Mesothelial cell of epicardium (in vitro differentiated cells): Measurements from ENCODE around the gene KRT14. TPM values are rescaled to one million over a fixed set of nuclear protein-coding genes. Genes with fewer than 3 reads are reported as not detected.

Experiments used
- DNase-seq, 2 experiments: peaks; one replicate each; pipeline ENCODE4 v3.0.0; 2021; ENCODE audit warnings: low spot score in 2 of 2; ENCODE audit not compliant: unreplicated experiment in 2 of 2
- H3K27ac Mint-ChIP-seq: 2 replicates; pipeline ENCODE4 v1.8.0; 2021; ENCODE audit warnings: mixed read lengths
- H3K27me3 Mint-ChIP-seq: 2 replicates; pipeline ENCODE4 v1.8.0; 2021; ENCODE audit warnings: low read depth, mixed read lengths
- H3K36me3 Mint-ChIP-seq: 2 replicates; pipeline ENCODE4 v1.8.0; 2021; ENCODE audit warnings: mixed read lengths
- H3K4me1 Mint-ChIP-seq: 2 replicates; pipeline ENCODE4 v1.8.0; 2021; ENCODE audit warnings: mixed read lengths
- H3K4me3 Mint-ChIP-seq: 2 replicates; pipeline ENCODE4 v1.8.0; 2021; ENCODE audit warnings: mild to moderate bottlenecking, moderate library complexity, mixed read lengths
- H3K9me3 Mint-ChIP-seq: 2 replicates; pipeline ENCODE4 v1.8.0; 2021; ENCODE audit warnings: mixed read lengths
- CTCF ChIP-seq: fragments of 200-600 bp; sonication (generic); IDR thresholded peaks from one replicate; pipeline ENCODE4 v1.5.0; 2021; ENCODE audit warnings: antibody characterized with exemption; ENCODE audit not compliant: unreplicated experiment
- total RNA-seq: library from RNA; stranded (reverse); gene quantifications from 3 replicates; pipeline ENCODE4 v1.2.1, GENCODE V29; 2021

KRT14 gene
- total RNA-seq, 1 donor from 2014 or later: not detected

- H3K27ac Mint-ChIP-seq: peak overlapping the region; percentile 70
- no peaks in the 10 kb centered on the region for H3K27me3 Mint-ChIP-seq
- peaks cover 57% of the 10 kb centered on the region for H3K4me1 Mint-ChIP-seq
- no peak for DNase-seq
- H3K36me3 Mint-ChIP-seq: no peaks in the 10 kb centered on the region
- no peak overlapping the region for H3K4me3 Mint-ChIP-seq
- no peak for TF ChIP-seq CTCF
- no peaks in the 10 kb centered on the region for H3K9me3 Mint-ChIP-seq
These were observed 47.6 kb downstream of the KRT14 start for GRCh38 chr17:41539071-41539492.

GRCh38 chr17:41538565-41538991, 48.1 kb downstream of the KRT14 start:
- Mint-ChIP-seq H3K27ac (peak overlapping the region; percentile 70), H3K4me1 (peaks cover 57% of the 10 kb centered on the region), H3K36me3 (no peaks in the 10 kb centered on the region), H3K9me3 (no peaks in the 10 kb centered on the region), H3K27me3 (no peaks in the 10 kb centered on the region), H3K4me3 (no peak overlapping the region)
- no peak for DNase-seq
- TF ChIP-seq CTCF: no peak

GRCh38 chr17:41537990-41538389, 48.7 kb downstream of the KRT14 start:
- Mint-ChIP-seq H3K4me1 (peaks cover 60% of the 10 kb centered on the region), H3K36me3 (no peaks in the 10 kb centered on the region), H3K9me3 (no peaks in the 10 kb centered on the region), H3K4me3 (no peak overlapping the region), H3K27me3 (no peaks in the 10 kb centered on the region), H3K27ac (peak overlapping the region; percentile 75)
- DNase-seq: no peak
- no peak for TF ChIP-seq CTCF

GRCh38 chr17:41537614-41537954, 49.1 kb downstream of the KRT14 start:
- H3K27ac Mint-ChIP-seq: peak overlapping the region; percentile 75
- no peak overlapping the region for H3K4me3 Mint-ChIP-seq
- H3K4me1 Mint-ChIP-seq: peaks cover 64% of the 10 kb centered on the region
- no peaks in the 10 kb centered on the region for H3K9me3 Mint-ChIP-seq
- no peak for DNase-seq
- H3K27me3 Mint-ChIP-seq: no peaks in the 10 kb centered on the region
- no peaks in the 10 kb centered on the region for H3K36me3 Mint-ChIP-seq
- no peak for TF ChIP-seq CTCF

GRCh38 chr17:41536741-41537613, 49.7 kb downstream of the KRT14 start:
- H3K27me3 Mint-ChIP-seq: no peaks in the 10 kb centered on the region
- peak overlapping the region; percentile 75 for H3K27ac Mint-ChIP-seq

More at GRCh38 chr17:41536741-41537613, 49.7 kb downstream of the KRT14 start:
- no peak overlapping the region for H3K4me3 Mint-ChIP-seq
- no peaks in the 10 kb centered on the region for H3K9me3 Mint-ChIP-seq
- peaks cover 64% of the 10 kb centered on the region for H3K4me1 Mint-ChIP-seq
- DNase-seq: no peak
- no peaks in the 10 kb centered on the region for H3K36me3 Mint-ChIP-seq
- TF ChIP-seq CTCF: no peak
